H1 (cell line): ENCODE measurements around the gene RNU6-8. TPM values are rescaled to one million over a fixed set of nuclear protein-coding genes. Genes with fewer than 3 reads are reported as not detected.

ENCODE experiments used
- CTCF ChIA-PET: fragments of 300-600 bp; sonication (Branson Sonifier 250); formaldehyde crosslinking; loops from one replicate; lab custom pipeline; 2021; ENCODE audit not compliant: partially characterized antibody; lab: Charles Lee
- POLR2A ChIA-PET: fragments of 300-600 bp; sonication (Branson Sonifier 250); formaldehyde crosslinking; loops from one replicate; lab custom pipeline; 2021; ENCODE audit warnings: inconsistent platforms; ENCODE audit not compliant: partially characterized antibody; lab: Charles Lee
- DNase-seq, 2 experiments: peaks; one replicate each; pipeline versions ENCODE4 v3.0.0 to v3.0.0-alpha.2; 2010 to 2022; ENCODE audit warnings: low spot score in 2 of 2, low read depth in 1 of 2, mixed read lengths in 1 of 2
- FAIRE-seq: peaks from 2 replicates; lab custom pipeline; 2011; peaks lifted over from hg19 to GRCh38; lab: Jason Lieb, UNC
- H2AFZ ChIP-seq: 2 replicates; pipeline ENCODE4 v1.8.1; 2012; ENCODE audit warnings: low read length, inconsistent platforms
- H2AK5ac ChIP-seq: 2 replicates; pipeline ENCODE4 v1.6.1; 2013; ENCODE audit warnings: low read depth, low read length
- H2BK120ac ChIP-seq: replicated peaks from 2 replicates; pipeline ENCODE3; 2013; ENCODE audit warnings: low read depth, low read length, inconsistent platforms
- H2BK12ac ChIP-seq: 2 replicates; pipeline ENCODE4 v1.6.1; 2013; ENCODE audit warnings: low read depth, low read length
- H2BK15ac ChIP-seq: 2 replicates; pipeline ENCODE4 v1.6.1; 2013; ENCODE audit warnings: low read length
- H2BK20ac ChIP-seq: 2 replicates; pipeline ENCODE4 v1.6.1; 2013; ENCODE audit warnings: low read length
- H2BK5ac ChIP-seq: 2 replicates; pipeline ENCODE4 v1.6.1; 2013; ENCODE audit warnings: low read depth, low read length
- H3K14ac ChIP-seq: 2 replicates; pipeline ENCODE4 v1.6.1; 2013; ENCODE audit warnings: inconsistent platforms; ENCODE audit not compliant: insufficient read length
- H3K18ac ChIP-seq: 2 replicates; pipeline ENCODE4 v1.6.1; 2013; ENCODE audit warnings: low read length; ENCODE audit errors: extremely low read depth
- H3K23ac ChIP-seq: 2 replicates; pipeline ENCODE4 v1.6.1; 2013; ENCODE audit warnings: inconsistent platforms; ENCODE audit not compliant: insufficient read length
- H3K23me2 ChIP-seq: 2 replicates; pipeline ENCODE4 v1.6.1; 2013; ENCODE audit warnings: low read depth, low read length
- H3K27ac ChIP-seq: 2 replicates; pipeline ENCODE4 v1.6.1; 2011; ENCODE audit warnings: low read depth, low read length, inconsistent platforms
- H3K27me3 ChIP-seq, 4 experiments: replicated peaks in 1 of 4; 1 replicate in 1 of 4; 2 replicates in 3 of 4; pipeline versions ENCODE4 v1.6.1 to v1.8.1; 2011 to 2013; ENCODE audit warnings: low read length in 3 of 4, mild to moderate bottlenecking in 3 of 4, inconsistent platforms in 2 of 4, mixed read lengths in 2 of 4, moderate library complexity in 1 of 4; ENCODE audit not compliant: control insufficient read depth in 3 of 4, insufficient read depth in 3 of 4; ENCODE audit errors: extremely low read depth in 1 of 4
- H3K36me3 ChIP-seq, 4 experiments: 2 replicates each; pipeline versions ENCODE4 v1.6.1 to v1.8.1; 2011 to 2013; ENCODE audit warnings: mild to moderate bottlenecking in 4 of 4, low read length in 3 of 4, moderate library complexity in 2 of 4, control low read depth in 1 of 4, inconsistent platforms in 1 of 4; ENCODE audit not compliant: insufficient read depth in 4 of 4, control insufficient read depth in 2 of 4
- H3K4ac ChIP-seq: replicated peaks from 2 replicates; pipeline ENCODE3; 2013; ENCODE audit warnings: low read length, low read depth, mixed read lengths, inconsistent platforms; ENCODE audit not compliant: insufficient read length
- H3K4me1 ChIP-seq, 4 experiments: replicated peaks in 1 of 4; 1 replicate in 1 of 4; 2 replicates in 3 of 4; pipeline versions ENCODE4 v1.6.1 to v1.8.1; 2011 to 2013; ENCODE audit warnings: low read length in 3 of 4, inconsistent platforms in 2 of 4, mixed read lengths in 1 of 4; ENCODE audit not compliant: insufficient read depth in 4 of 4, control insufficient read depth in 3 of 4
- H3K4me2 ChIP-seq, 2 experiments: 2 replicates each; pipeline versions ENCODE4 v1.6.1 to v1.8.1; 2011 to 2013; ENCODE audit warnings: low read depth in 2 of 2, low read length in 2 of 2, control low read depth in 1 of 2, inconsistent platforms in 1 of 2, mild to moderate bottlenecking in 1 of 2; ENCODE audit not compliant: insufficient read depth in 1 of 2
- H3K4me3 ChIP-seq, 4 experiments: fragments of 200-600, 300-600 bp in 1 of 4; sonication (generic), shearing (Covaris generic), sonication (Bioruptor Twin) in 1 of 4; 2 replicates each; pipeline versions ENCODE4 v1.5.1 to v1.8.1; 2011 to 2016; ENCODE audit warnings: low read length in 4 of 4, low read depth in 3 of 4, control low read depth in 2 of 4, inconsistent platforms in 2 of 4, mild to moderate bottlenecking in 2 of 4, mixed read lengths in 1 of 4, moderate library complexity in 1 of 4; ENCODE audit not compliant: insufficient read depth in 2 of 4; ENCODE audit errors: extremely low read depth in 1 of 4
- H3K56ac ChIP-seq: replicated peaks from 2 replicates; pipeline ENCODE3; 2013; ENCODE audit warnings: low read depth, mild to moderate bottlenecking, mixed read lengths, low read length, inconsistent platforms; ENCODE audit not compliant: insufficient read length
- H3K79me1 ChIP-seq: 2 replicates; pipeline ENCODE4 v1.6.1; 2013; ENCODE audit warnings: low read depth, low read length, control low read depth
- H3K79me2 ChIP-seq, 2 experiments: 2 replicates each; pipeline versions ENCODE4 v1.6.1 to v1.8.1; 2012 to 2013; ENCODE audit warnings: low read length in 2 of 2, mild to moderate bottlenecking in 2 of 2, inconsistent platforms in 1 of 2; ENCODE audit not compliant: insufficient read depth in 2 of 2, control insufficient read depth in 1 of 2
- H3K9ac ChIP-seq, 4 experiments: replicated peaks in 1 of 4; 1 replicate in 1 of 4; 2 replicates in 3 of 4; pipeline versions ENCODE4 v1.6.1 to v1.8.1; 2011 to 2013; ENCODE audit warnings: low read depth in 3 of 4, low read length in 3 of 4, control low read depth in 2 of 4, mild to moderate bottlenecking in 2 of 4, moderate library complexity in 2 of 4, inconsistent platforms in 1 of 4; ENCODE audit errors: extremely low read depth in 1 of 4
- H3K9me3 ChIP-seq, 2 experiments: 2 replicates each; pipeline versions ENCODE4 v1.6.1 to v1.8.1; 2012 to 2013; ENCODE audit warnings: mild to moderate bottlenecking in 2 of 2, moderate library complexity in 2 of 2, control low read depth in 1 of 2, inconsistent platforms in 1 of 2, low read depth in 1 of 2, low read length in 1 of 2, mixed read lengths in 1 of 2; ENCODE audit not compliant: insufficient read depth in 2 of 2
- H4K20me1 ChIP-seq, 2 experiments: replicated peaks in 1 of 2; 2 replicates each; pipeline versions ENCODE3 to v1.8.1; 2011 to 2013; ENCODE audit warnings: inconsistent platforms in 2 of 2, low read length in 2 of 2, mild to moderate bottlenecking in 1 of 2; ENCODE audit not compliant: insufficient read depth in 2 of 2, control insufficient read depth in 1 of 2
- H4K5ac ChIP-seq: 2 replicates; pipeline ENCODE4 v1.6.1; 2013; ENCODE audit warnings: low read length, low read depth, mixed read lengths, inconsistent platforms; ENCODE audit not compliant: insufficient read length
- H4K8ac ChIP-seq: 2 replicates; pipeline ENCODE4 v1.8.0; 2013; ENCODE audit warnings: mild to moderate bottlenecking, moderate library complexity, low read length, inconsistent platforms; ENCODE audit not compliant: insufficient read depth; ENCODE audit errors: extremely low read depth
- H4K91ac ChIP-seq: replicated peaks from 2 replicates; pipeline ENCODE3; 2013; ENCODE audit warnings: low read length, mixed read lengths, inconsistent platforms; ENCODE audit not compliant: insufficient read length
- BRCA1 ChIP-seq: IDR thresholded peaks from 2 replicates; pipeline ENCODE4 v1.6.1; 2012; ENCODE audit warnings: low read depth, low read length, improper control_type of control experiment
- JUN ChIP-seq: IDR thresholded peaks from 2 replicates; pipeline ENCODE4 v1.6.1; 2011; ENCODE audit warnings: low read depth, mild to moderate bottlenecking, improper control_type of control experiment, low read length
- NANOG ChIP-seq: IDR thresholded peaks from 2 replicates; pipeline ENCODE4 v1.6.1; 2011; ENCODE audit warnings: low read length, low read depth, mild to moderate bottlenecking, inconsistent platforms; ENCODE audit not compliant: insufficient read depth, poor library complexity, severe bottlenecking
- WGBS, 2 experiments: shearing (Covaris generic) in 1 of 2; methylation state at CpG; one replicate each; pipeline versions ENCODE4 v1.1.6 to v1.1.7; 2013 to 2015; ENCODE audit warnings: low lambda C conversion rate in 2 of 2, mixed read lengths in 2 of 2, inconsistent platforms in 1 of 2, low coverage in 1 of 2, missing lambda C conversion rate in 1 of 2; ENCODE audit not compliant: insufficient replicate concordance in 2 of 2, insufficient coverage in 1 of 2, insufficient read length in 1 of 2; ENCODE audit errors: extremely low coverage in 1 of 2, missing lambda C conversion rate in 1 of 2; 5-methylcytosine and 5-hydroxymethylcytosine counted together
- polyA plus RNA-seq, 7 experiments: library from polyadenylated mRNA; depleted of rRNA in 3 of 7; stranded (reverse) in 5 of 7; unstranded in 2 of 7; fragments of >200 nt in 5 of 7; fragments of 200-250 nt in 2 of 7; gene quantifications; 1 replicate in 5 of 7; 2 replicates in 1 of 7; 4 replicates in 1 of 7; pipeline versions ENCODE4 v1.2.1 to v1.2.3, GENCODE V29; 2011 to 2013; ENCODE audit warnings: missing spikeins in 2 of 7, mixed read lengths in 2 of 7
- total RNA-seq: library from RNA; stranded (reverse); fragmentation: NEBNext Ultra II Directional; extraction: Animal tissue kit (Norgen Biotek cat#: 25700); gene quantifications from 2 replicates; pipeline ENCODE4 v1.2.1, GENCODE V29; 2021
- TF ChIP-seq, protein P1 (sequence below): IDR thresholded peaks from 2 replicates; pipeline ENCODE4 v1.6.1; 2012; ENCODE audit warnings: inconsistent platforms

Gene RNU6-8
- total and polyA plus RNA-seq, 2 of the 8 experiments (the other 6 are each of a cell fraction or from before 2014, with no cell fraction given), result not detected

DNA sequence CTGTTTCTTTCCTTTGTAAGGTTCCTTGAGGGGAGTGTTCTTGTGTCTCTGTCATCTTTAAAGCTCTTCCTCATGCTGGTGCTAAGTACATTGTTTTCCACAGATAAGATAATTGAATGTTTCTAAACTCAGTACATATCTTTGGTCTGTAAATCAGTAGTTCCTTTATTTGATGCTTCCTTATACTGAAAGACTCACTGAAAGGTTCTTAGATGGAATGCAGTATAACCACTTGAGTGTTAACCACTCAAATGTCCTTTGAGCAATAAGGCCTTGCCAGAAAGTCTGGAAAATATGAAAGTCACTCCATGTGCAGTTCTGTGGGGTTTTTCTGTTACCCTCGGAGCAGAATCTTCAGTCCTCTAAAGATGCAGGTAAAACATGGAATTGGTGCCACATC, 23.0 kb upstream of the RNU6-8 start:
- Histone ChIP-seq H4K91ac (no peak overlapping the region), H2AFZ (no peak overlapping the region), H4K5ac (no peak overlapping the region), H3K4me1 (no peaks in the 10 kb centered on the region), H2BK120ac (no peak overlapping the region), H2BK5ac (no peak overlapping the region), H3K23me2 (no peaks in the 10 kb centered on the region; the same call in 1 of the 2 replicates), H3K18ac (no peak overlapping the region), H2BK12ac (no peak overlapping the region), H3K27me3 (no peaks in the 10 kb centered on the region), H3K14ac (no peak overlapping the region), H2BK15ac (no peak overlapping the region), H3K9ac (no peak overlapping the region), H3K36me3 (no peaks in the 10 kb centered on the region), H3K27ac (no peak overlapping the region), H2AK5ac (no peak overlapping the region), H3K9me3 (no peaks in the 10 kb centered on the region), H4K8ac (no peak overlapping the region), H3K4me3 (no peak overlapping the region), H3K23ac (no peak overlapping the region), H4K20me1 (no peaks in the 10 kb centered on the region), H3K4ac (no peak overlapping the region), H3K79me1 (no peaks in the 10 kb centered on the region), H3K56ac (no peak overlapping the region), H2BK20ac (no peak overlapping the region), H3K79me2 (no peaks in the 10 kb centered on the region), H3K4me2 (no peak overlapping the region)
- POLR2A ChIA-PET, result no interaction called here
- CTCF ChIA-PET, result interaction anchor here (1.0 kb wide), 1 partner anchor 29 kb away, joined by 3 read pairs; no protein-coding TSS in a partner anchor
- FAIRE-seq (no peak), DNase-seq (no peak)
- whole genome bisulfite sequencing, 2 experiments, result 100% methylated on average over 1 of the region's 1 CpG; no CpG with 5 or more reads in 1 of the 2 experiments
- TF ChIP-seq NANOG (no peak), BRCA1 (no peak), JUN (no peak)
- TF ChIP-seq, protein P1, sequence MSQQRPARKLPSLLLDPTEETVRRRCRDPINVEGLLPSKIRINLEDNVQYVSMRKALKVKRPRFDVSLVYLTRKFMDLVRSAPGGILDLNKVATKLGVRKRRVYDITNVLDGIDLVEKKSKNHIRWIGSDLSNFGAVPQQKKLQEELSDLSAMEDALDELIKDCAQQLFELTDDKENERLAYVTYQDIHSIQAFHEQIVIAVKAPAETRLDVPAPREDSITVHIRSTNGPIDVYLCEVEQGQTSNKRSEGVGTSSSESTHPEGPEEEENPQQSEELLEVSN, result no peak
